Astrocyte of the cerebellum (primary cell): ENCODE measurements around the gene MS4A15.

Experiments used
- DNase-seq: peaks from one replicate; pipeline ENCODE4 v3.0.0-alpha.2; 2011; ENCODE audit warnings: low read depth
- H3K4me3 ChIP-seq: 2 replicates; pipeline ENCODE4 v1.5.1; 2011; ENCODE audit warnings: mild to moderate bottlenecking, low read depth, low read length, moderate library complexity
- in situ Hi-C: cut with HindIII; loops from 2 replicates; pipeline ENCODE4 v1.10.0; 2017; ENCODE audit warnings: low sequenced_read_pairs
- TF ChIP-seq, protein P1 (sequence below): IDR thresholded peaks from 2 replicates; pipeline ENCODE4 v1.5.1; 2012; ENCODE audit warnings: low read length, low read depth, moderate library complexity, mild to moderate bottlenecking; ENCODE audit errors: missing control alignments

Gene MS4A15

DNA sequence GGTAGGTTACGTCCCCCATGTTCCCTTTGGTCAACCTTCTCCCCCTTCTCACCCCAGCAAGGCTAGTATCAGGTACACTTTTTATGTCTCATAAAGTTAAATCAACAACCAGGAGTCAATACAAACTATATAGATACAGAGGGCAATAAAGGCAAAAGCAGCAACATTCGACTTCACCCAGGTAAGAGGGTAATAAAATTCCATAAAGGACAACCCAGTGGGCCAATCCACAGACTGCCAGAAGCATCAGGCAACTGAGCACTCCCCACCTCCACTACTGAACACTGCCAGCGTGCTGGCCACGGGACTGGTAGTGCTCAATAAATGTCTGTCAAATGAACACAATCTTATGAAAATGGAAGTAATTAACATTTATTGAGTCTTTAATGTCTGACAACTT is 37.3 kb upstream of the MS4A15 start:
- in situ Hi-C loops = no loop called here
- DNase-seq = no peak
- TF ChIP-seq, protein P1, sequence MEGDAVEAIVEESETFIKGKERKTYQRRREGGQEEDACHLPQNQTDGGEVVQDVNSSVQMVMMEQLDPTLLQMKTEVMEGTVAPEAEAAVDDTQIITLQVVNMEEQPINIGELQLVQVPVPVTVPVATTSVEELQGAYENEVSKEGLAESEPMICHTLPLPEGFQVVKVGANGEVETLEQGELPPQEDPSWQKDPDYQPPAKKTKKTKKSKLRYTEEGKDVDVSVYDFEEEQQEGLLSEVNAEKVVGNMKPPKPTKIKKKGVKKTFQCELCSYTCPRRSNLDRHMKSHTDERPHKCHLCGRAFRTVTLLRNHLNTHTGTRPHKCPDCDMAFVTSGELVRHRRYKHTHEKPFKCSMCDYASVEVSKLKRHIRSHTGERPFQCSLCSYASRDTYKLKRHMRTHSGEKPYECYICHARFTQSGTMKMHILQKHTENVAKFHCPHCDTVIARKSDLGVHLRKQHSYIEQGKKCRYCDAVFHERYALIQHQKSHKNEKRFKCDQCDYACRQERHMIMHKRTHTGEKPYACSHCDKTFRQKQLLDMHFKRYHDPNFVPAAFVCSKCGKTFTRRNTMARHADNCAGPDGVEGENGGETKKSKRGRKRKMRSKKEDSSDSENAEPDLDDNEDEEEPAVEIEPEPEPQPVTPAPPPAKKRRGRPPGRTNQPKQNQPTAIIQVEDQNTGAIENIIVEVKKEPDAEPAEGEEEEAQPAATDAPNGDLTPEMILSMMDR = no peak
- no peak overlapping the region for H3K4me3 ChIP-seq

GRCh38 chr11:60720460-60720859 is 36.2 kb upstream of the MS4A15 start:
- TF ChIP-seq, protein P1 = no peak
- no peak overlapping the region for H3K4me3 ChIP-seq
- no peak for DNase-seq
- in situ Hi-C loops = no loop called here

DNA sequence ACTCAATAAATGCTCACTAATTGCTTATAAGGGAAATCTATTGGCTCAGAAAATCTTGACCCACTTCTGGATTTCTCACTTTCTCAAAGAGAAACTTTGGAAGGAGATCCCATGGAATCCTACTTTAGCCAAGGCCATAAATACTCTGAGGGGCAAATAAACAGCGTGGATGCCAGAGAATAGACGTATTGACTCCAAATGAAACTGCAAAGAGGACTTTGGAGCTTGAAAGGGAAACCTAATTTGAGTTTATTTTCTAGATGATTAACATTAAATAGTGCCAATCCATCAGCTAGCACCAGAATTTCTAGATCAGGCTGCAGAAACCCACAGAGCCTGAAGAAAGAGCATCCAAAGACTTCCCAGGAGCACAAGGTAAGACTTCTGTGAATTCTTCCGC is 32.2 kb upstream of the MS4A15 start, which contains the start of gene MS4A18:
TSS of gene MS4A18 (plus strand) at position 301 of the 400 bp plus-strand sequence.
- in situ Hi-C loops = no loop called here
- no peak within 1 kb of the TSS for H3K4me3 ChIP-seq
- DNase-seq = no peak
- TF ChIP-seq, protein P1 = no peak

- TF ChIP-seq, protein P1 = no peak
- in situ Hi-C loops = no loop called here
- DNase-seq = no peak
- H3K4me3 ChIP-seq = no peak overlapping the region
These were observed 31.1 kb upstream of the MS4A15 start for GRCh38 chr11:60725592-60725991.

DNA sequence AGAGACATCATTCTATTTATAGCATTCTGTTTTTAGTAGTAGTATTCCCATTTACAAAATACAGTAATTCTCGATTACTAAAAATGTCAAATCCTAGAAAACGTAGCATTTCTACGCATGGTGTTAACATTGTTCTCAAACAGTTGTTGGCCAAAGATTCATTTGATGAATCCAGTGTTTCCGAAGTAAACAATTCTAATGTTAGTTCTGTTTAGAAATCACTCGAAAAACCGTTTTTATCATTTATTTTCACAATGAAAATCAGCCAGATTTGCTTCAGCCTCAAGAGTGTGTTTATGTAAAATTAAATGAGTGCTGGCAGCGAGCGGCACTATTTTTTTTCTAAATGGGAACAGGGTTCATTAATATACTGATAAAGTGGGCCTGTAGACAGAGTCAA is 25.1 kb upstream of the MS4A15 start:
- no peak overlapping the region for H3K4me3 ChIP-seq
- TF ChIP-seq, protein P1 = no peak
- no peak for DNase-seq
- in situ Hi-C loops = no loop called here

DNA sequence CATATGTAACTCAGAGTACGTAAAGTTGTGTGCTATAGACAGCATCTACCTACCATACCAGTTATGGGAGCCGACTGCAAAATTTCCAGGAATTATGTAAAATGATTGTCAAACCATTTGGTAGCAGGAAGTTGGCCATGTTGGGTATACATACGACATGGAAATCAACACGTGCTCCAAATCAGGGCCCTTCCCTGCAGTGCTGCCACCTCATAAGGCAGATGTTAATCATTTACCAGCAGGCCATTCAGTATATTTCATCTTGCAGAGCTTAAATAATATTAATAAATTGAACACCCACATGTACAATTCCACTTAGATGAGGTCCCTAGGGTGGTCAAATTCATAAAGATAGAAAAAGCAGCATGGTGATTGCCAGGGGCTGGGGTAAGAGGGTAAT is 22.4 kb upstream of the MS4A15 start:
- H3K4me3 ChIP-seq = no peak overlapping the region
- TF ChIP-seq, protein P1 = no peak
- DNase-seq = no peak
- in situ Hi-C loops = no loop called here

GRCh38 chr11:60739114-60739513 is 17.6 kb upstream of the MS4A15 start:
- no peak overlapping the region for H3K4me3 ChIP-seq
- in situ Hi-C loops = no loop called here
- TF ChIP-seq, protein P1 = no peak
- no peak for DNase-seq
